Mononuclear cell (primary cell): ENCODE results near the gene PMEL. TPM values are rescaled to one million over a fixed set of nuclear protein-coding genes. Genes with fewer than 3 reads are reported as not detected.
A peak's percentile ranks its signal among the peaks of the same experiment; 100 is the strongest.
"Not testable (repeated sequence)": the region's sequence is repeated elsewhere in the genome, so short reads cannot be mapped to it uniquely, and the experiment has no call there.

ENCODE experiments used
- H3K27me3 ChIP-seq: 2 replicates; pipeline ENCODE4 v1.6.0; 2011; ENCODE audit warnings: low read length, control low read depth; ENCODE audit not compliant: insufficient read depth
- H3K4me1 ChIP-seq: 2 replicates; pipeline ENCODE4 v1.5.1; 2011; ENCODE audit warnings: mild to moderate bottlenecking, low read length, control low read depth; ENCODE audit not compliant: insufficient read depth
- H3K4me3 ChIP-seq: 2 replicates; pipeline ENCODE4 v1.5.1; 2011; ENCODE audit warnings: mild to moderate bottlenecking, low read length, moderate library complexity
- H3K9me3 ChIP-seq: 2 replicates; pipeline ENCODE4 v1.5.1; 2011; ENCODE audit warnings: low read depth, mild to moderate bottlenecking, control low read depth, low read length
- total RNA-seq: library from RNA; depleted of rRNA; stranded (reverse); fragments of >200 nt; gene quantifications from one replicate; pipeline ENCODE4 v1.2.3, GENCODE V29; 2012

PMEL gene
- total RNA-seq, 1 donor: not detected

- Histone ChIP-seq H3K4me3 (peak overlapping the region; percentile 75), H3K27me3 (no peaks in the 10 kb centered on the region), H3K9me3 (no peaks in the 10 kb centered on the region), H3K4me1 (peaks cover 56% of the 10 kb centered on the region)
These were observed 39.7 kb downstream of the PMEL start for GRCh38 chr12:55925870-55926737.

- Histone ChIP-seq H3K9me3 (no peaks in the 10 kb centered on the region), H3K4me3 (no peak overlapping the region), H3K4me1 (peaks cover 49% of the 10 kb centered on the region), H3K27me3 (no peaks in the 10 kb centered on the region)
These were observed 40.5 kb downstream of the PMEL start for GRCh38 chr12:55925371-55925770.

GRCh38 chr12:55923648-55924047 is 42.2 kb downstream of the PMEL start:
- H3K9me3 ChIP-seq, H3K4me3 ChIP-seq, H3K27me3 ChIP-seq: not testable (repeated sequence)
- peaks cover 37% of the 10 kb centered on the region for H3K4me1 ChIP-seq

- no peak overlapping the region for H3K4me3 ChIP-seq
- H3K4me1 ChIP-seq: peaks cover 27% of the 10 kb centered on the region
- no peaks in the 10 kb centered on the region for H3K27me3 ChIP-seq
These were observed 43.7 kb downstream of the PMEL start for GRCh38 chr12:55922126-55922525.

GRCh38 chr12:55919032-55919431 is 46.8 kb downstream of the PMEL start:
- H3K4me3 ChIP-seq, H3K9me3 ChIP-seq: not testable (repeated sequence)
- H3K4me1 ChIP-seq: peaks cover 27% of the 10 kb centered on the region

More at GRCh38 chr12:55922126-55922525, 43.7 kb downstream of the PMEL start:
- no peaks in the 10 kb centered on the region for H3K9me3 ChIP-seq

GRCh38 chr12:55915482-55915859 is 50.4 kb downstream of the PMEL start:
- H3K9me3 ChIP-seq: no peaks in the 10 kb centered on the region
- peaks cover 24% of the 10 kb centered on the region for H3K4me1 ChIP-seq
- H3K27me3 ChIP-seq: no peaks in the 10 kb centered on the region
- no peak overlapping the region for H3K4me3 ChIP-seq

More at GRCh38 chr12:55919032-55919431, 46.8 kb downstream of the PMEL start:
- not testable (repeated sequence) for H3K27me3 ChIP-seq

GRCh38 chr12:55912908-55913307 is 52.9 kb downstream of the PMEL start:
- Histone ChIP-seq H3K4me1 (peaks cover 20% of the 10 kb centered on the region), H3K27me3 (no peaks in the 10 kb centered on the region), H3K9me3 (no peaks in the 10 kb centered on the region), H3K4me3 (no peak overlapping the region)

- Histone ChIP-seq H3K27me3 (no peaks in the 10 kb centered on the region), H3K4me3 (no peak overlapping the region), H3K4me1 (peaks cover 1% of the 10 kb centered on the region), H3K9me3 (no peaks in the 10 kb centered on the region)
These were observed 56.3 kb downstream of the PMEL start for GRCh38 chr12:55909513-55909884.

- no peaks in the 10 kb centered on the region for H3K27me3 ChIP-seq
- no peaks in the 10 kb centered on the region for H3K9me3 ChIP-seq
- no peaks in the 10 kb centered on the region for H3K4me1 ChIP-seq
- H3K4me3 ChIP-seq: no peak overlapping the region
These were observed 56.9 kb downstream of the PMEL start for GRCh38 chr12:55908726-55909512.

- Histone ChIP-seq H3K4me3 (no peak overlapping the region), H3K4me1 (no peaks in the 10 kb centered on the region), H3K9me3 (no peaks in the 10 kb centered on the region), H3K27me3 (no peaks in the 10 kb centered on the region)
These were observed 59.8 kb downstream of the PMEL start for GRCh38 chr12:55906056-55906455.

Other genes starting within 250 kb of the PMEL start
- gene BLOC1S1, start 250.0 kb downstream of the PMEL start, total RNA-seq: 61.8 TPM
- gene RDH5, start 245.6 kb downstream of the PMEL start, total RNA-seq: 3.0 TPM
- 184 TPM for gene CD63, start 237.0 kb downstream of the PMEL start, total RNA-seq
- 1.8 TPM for gene GDF11, start 222.9 kb downstream of the PMEL start, total RNA-seq
- 59.7 TPM for gene SARNP, start 148.3 kb downstream of the PMEL start, total RNA-seq
- gene ORMDL2, start 148.0 kb downstream of the PMEL start, total RNA-seq: 6.8 TPM
- 23.5 TPM for gene DNAJC14, start 136.5 kb downstream of the PMEL start, total RNA-seq
- 4.2 TPM for gene MMP19, start 123.1 kb downstream of the PMEL start, total RNA-seq
- gene PYM1, start 38.1 kb downstream of the PMEL start, total RNA-seq: 21.2 TPM
- 329 TPM for gene DGKA, start 34.9 kb downstream of the PMEL start, total RNA-seq
- gene CDK2, start 788 bp upstream of the PMEL start, total RNA-seq: 6.9 TPM
- gene RAB5B, start 8.0 kb upstream of the PMEL start, total RNA-seq: 25.1 TPM
- gene SUOX, start 31.2 kb upstream of the PMEL start, total RNA-seq: 2.4 TPM
- gene IKZF4, start 55.0 kb upstream of the PMEL start, total RNA-seq: 1.3 TPM
- 1,312 TPM for gene RPS26, start 75.9 kb upstream of the PMEL start, total RNA-seq
- 1.4 TPM for gene ERBB3, start 114.1 kb upstream of the PMEL start, total RNA-seq
- gene PA2G4, start 138.5 kb upstream of the PMEL start, total RNA-seq: 103 TPM
- gene RPL41, start 150.6 kb upstream of the PMEL start, total RNA-seq: 5,493 TPM
- gene ZC3H10, start 152.2 kb upstream of the PMEL start, total RNA-seq: 8.6 TPM
- 62.1 TPM for gene ESYT1, start 162.2 kb upstream of the PMEL start, total RNA-seq
- 2.1 TPM for gene MYL6B, start 186.5 kb upstream of the PMEL start, total RNA-seq
- 729 TPM for gene MYL6, start 192.3 kb upstream of the PMEL start, total RNA-seq
- gene SMARCC2, start 223.4 kb upstream of the PMEL start, total RNA-seq: 61.1 TPM